ENCODE data around the gene FOXN3.

GRCh38 chr14:89110110-89110509 lies 306.9 kb downstream of the FOXN3 start:
- TF ChIP-seq, protein P1, sequence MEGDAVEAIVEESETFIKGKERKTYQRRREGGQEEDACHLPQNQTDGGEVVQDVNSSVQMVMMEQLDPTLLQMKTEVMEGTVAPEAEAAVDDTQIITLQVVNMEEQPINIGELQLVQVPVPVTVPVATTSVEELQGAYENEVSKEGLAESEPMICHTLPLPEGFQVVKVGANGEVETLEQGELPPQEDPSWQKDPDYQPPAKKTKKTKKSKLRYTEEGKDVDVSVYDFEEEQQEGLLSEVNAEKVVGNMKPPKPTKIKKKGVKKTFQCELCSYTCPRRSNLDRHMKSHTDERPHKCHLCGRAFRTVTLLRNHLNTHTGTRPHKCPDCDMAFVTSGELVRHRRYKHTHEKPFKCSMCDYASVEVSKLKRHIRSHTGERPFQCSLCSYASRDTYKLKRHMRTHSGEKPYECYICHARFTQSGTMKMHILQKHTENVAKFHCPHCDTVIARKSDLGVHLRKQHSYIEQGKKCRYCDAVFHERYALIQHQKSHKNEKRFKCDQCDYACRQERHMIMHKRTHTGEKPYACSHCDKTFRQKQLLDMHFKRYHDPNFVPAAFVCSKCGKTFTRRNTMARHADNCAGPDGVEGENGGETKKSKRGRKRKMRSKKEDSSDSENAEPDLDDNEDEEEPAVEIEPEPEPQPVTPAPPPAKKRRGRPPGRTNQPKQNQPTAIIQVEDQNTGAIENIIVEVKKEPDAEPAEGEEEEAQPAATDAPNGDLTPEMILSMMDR (IDR thresholded peaks at IDR 0.05) = no peak
- TF ChIP-seq POLR2AphosphoS5 (IDR thresholded peaks at IDR 0.05; ENCODE audit: low read depth, low read length) (no peak), TCF7L2 (IDR thresholded peaks at IDR 0.05; ENCODE audit: low read depth, low read length) (no peak), REST (IDR thresholded peaks at IDR 0.05; ENCODE audit: insufficient read depth in 1 of 2, low read depth in 2 of 2, low read length in 1 of 2) (no peak), SIN3A (IDR thresholded peaks at IDR 0.05; ENCODE audit: borderline replicate concordance, insufficient read depth, low read depth, low read length) (no peak)
